A549 treated with GW870086 at 1 μM for 4 hours (cell line): Measurements from ENCODE around the gene DGKG. TPM values are rescaled to one million over a fixed set of nuclear protein-coding genes. Genes with fewer than 3 reads are reported as not detected.

Experiments
- total RNA-seq: library from RNA; stranded (reverse); fragments of 200-300 nt; extraction: Qiagen RNA extraction; gene quantifications from 5 replicates; pipeline ENCODE4 v1.2.3, GENCODE V29; 2022; ENCODE audit warnings: low read depth

The DGKG gene
- 6.0 to 12.7 TPM (median 8.7 TPM) in 5 replicates for total RNA-seq

DNA sequence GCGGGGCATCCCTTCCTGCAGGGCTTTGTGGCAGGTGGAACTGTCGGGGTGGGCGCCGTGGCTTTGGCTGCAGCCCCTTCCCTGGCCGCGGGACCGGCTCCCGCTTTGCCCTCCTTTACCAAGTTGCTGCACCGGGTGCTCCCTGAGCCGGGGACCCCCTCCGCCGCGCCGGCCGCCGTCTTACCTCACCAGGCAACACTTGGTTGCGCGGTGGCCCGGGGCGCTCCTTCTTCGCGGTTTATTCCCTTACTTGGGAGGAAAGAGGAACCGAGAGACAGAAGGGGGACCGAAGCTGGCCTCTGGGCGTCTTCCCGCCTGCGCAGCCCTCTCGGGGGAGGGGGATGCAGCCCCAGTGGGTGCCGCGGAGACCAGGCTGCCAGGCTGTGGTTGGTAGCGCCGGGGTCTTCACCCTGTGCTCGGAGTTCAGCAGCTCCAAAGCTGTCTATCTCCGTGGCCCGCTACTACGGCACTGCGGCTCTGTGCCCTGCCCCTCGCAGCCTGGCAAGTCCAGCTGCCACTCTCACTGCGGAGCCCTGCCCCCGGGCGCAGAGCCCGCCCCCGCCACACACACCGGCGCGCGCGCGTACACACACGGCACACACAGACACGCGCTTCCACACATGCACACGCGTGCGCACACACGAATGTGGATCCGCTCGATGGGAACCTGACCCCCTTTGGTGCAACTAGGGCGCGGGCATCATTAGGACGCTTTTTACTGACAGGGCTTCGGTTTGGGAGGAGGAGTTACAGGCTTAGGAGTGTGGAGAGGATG lies at the start of gene DGKG:
Gene DGKG (minus strand): TSS at position 473 of the 775 bp plus-strand sequence. CDS start 41,775 bp downstream, outside the sequence.

DNA sequence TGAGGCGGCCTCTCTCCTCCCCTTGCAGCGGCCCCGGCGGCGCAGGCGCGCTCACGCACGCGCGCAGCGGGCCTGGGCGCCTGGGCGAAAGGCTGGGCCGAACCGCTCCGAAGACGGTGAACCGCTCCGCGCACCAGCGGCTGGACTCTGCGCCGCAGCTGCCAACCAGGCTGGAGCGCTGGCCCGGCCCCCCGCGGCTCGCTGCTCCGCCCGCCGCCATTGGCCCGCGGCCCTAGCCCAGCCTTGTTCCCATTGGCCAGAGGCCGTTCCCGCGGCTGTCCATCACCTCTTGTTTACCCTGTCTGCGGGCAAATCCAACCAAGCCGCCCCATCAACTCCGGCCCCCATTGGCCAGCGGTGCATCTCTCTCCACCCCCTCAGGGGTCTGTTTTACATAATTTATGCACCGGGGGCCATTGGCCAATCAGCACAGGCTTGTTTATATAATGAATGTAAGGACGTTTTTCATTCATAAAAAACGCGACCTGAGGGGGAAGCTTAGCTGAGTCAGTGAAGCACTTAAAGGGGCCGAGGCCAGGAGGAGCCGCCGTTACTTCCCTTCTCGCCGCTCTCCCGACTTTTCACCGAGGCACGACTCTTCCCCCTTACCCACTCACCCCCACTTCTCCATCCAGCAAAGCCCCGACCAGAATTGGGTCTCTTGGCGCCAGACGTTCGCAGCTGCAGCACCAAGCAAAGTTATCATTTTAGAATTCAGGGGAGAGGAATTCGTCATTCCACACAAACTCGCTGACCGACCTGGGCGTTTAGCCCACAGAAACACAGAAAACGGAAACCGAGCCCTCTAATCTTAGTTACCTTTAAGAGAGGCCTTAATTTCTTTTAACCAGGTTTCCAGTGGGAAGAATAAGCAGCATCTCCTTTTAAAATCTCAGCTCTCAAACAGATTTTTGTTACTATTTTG lies 252.8 kb downstream of the DGKG start, which contains the start of gene ETV5:
Gene ETV5 (minus strand): TSS at position 149 of the 925 bp plus-strand sequence. CDS start 3,221 bp downstream, outside the sequence.

Other genes with a start within 250 kb of the DGKG start
- 0.38 to 1.4 TPM (median 0.71 TPM) in 5 replicates for gene CRYGS, start 182.1 kb upstream of the DGKG start, total RNA-seq
- 5.9 to 6.9 TPM (median 6.8 TPM) in 5 replicates for gene TBCCD1, start 205.1 kb upstream of the DGKG start, total RNA-seq
- 50.7 to 55.4 TPM (median 53.5 TPM) in 5 replicates for gene DNAJB11, start 208.5 kb upstream of the DGKG start, total RNA-seq